Psoas muscle (tissue), 8 donors: ENCODE results near the gene ENDOU. TPM values are rescaled to one million over a fixed set of nuclear protein-coding genes. Genes with fewer than 3 reads are reported as not detected.

Source experiments
- ATAC-seq, 4 donors: fragments of 200-7000 bp; cut with Tn5 transposase; one replicate each; pipeline ENCODE4 v1.9.1; 2020; ENCODE audit warnings: moderate library complexity in 3 of 4, mild to moderate bottlenecking in 2 of 4
- DNase-seq, 2 donors: peaks; one replicate each; pipeline ENCODE4 v3.0.0-alpha.2; 2020
- H3K27ac ChIP-seq: fragments of 200-600 bp; one replicate; pipeline ENCODE4 v1.8.0; 2022
- H3K27me3 ChIP-seq, 3 donors: fragments of 200-600 bp in 1 of 3; one replicate each; pipeline versions ENCODE4 v1.6.1 to v1.8.0; 2013 to 2022; ENCODE audit warnings: low read length in 2 of 3, mild to moderate bottlenecking in 2 of 3, moderate library complexity in 1 of 3; ENCODE audit not compliant: insufficient read depth in 3 of 3
- H3K36me3 ChIP-seq, 2 donors: fragments of 200-600 bp in 1 of 2; one replicate each; pipeline versions ENCODE4 v1.6.1 to v1.8.0; 2013 to 2022; ENCODE audit warnings: low read depth in 1 of 2, mild to moderate bottlenecking in 1 of 2, moderate library complexity in 1 of 2; ENCODE audit not compliant: insufficient read depth in 1 of 2
- H3K4me1 ChIP-seq: fragments of 200-600 bp; one replicate; pipeline ENCODE4 v1.8.0; 2022
- H3K4me3 ChIP-seq: fragments of 200-600 bp; one replicate; pipeline ENCODE4 v1.8.0; 2022; ENCODE audit warnings: mild to moderate bottlenecking
- H3K9me3 ChIP-seq: fragments of 200-600 bp; one replicate; pipeline ENCODE4 v1.8.0; 2022
- WGBS, 3 donors: extraction: QIAGEN DNeasy Blood & Tissue Kit; methylation state at CpG; one replicate each; pipeline versions ENCODE4 v1.1.6 to v1.1.7; 2013; 5-methylcytosine and 5-hydroxymethylcytosine counted together
- intact Hi-C, 2 donors: fragments of 100-400 bp; cut with DNase I; formaldehyde crosslinking; loops; one replicate each; pipeline versions ENCODE4 v1.11.0 to v1.14.2; 2022
- polyA plus RNA-seq, 3 donors: library from polyadenylated mRNA; stranded (reverse); fragments of 200-250 nt; gene quantifications; one replicate each; pipeline ENCODE4 v1.2.3, GENCODE V29; 2013
- total RNA-seq, 4 donors: library from RNA; stranded (reverse); fragmentation: NEBNext Ultra II Directional in 2 of 4; extraction: Animal tissue kit (Norgen Biotek cat#: 25700) in 2 of 4; gene quantifications; one replicate each; pipeline versions ENCODE4 v1.2.1 to v1.2.4, GENCODE V29; 2021 to 2023
- TF ChIP-seq, protein P1 (sequence below): fragments of 200-600 bp; IDR thresholded peaks from one replicate; pipeline ENCODE4 v1.8.0; 2022; ENCODE audit warnings: antibody characterized with exemption
- donor health status: healthy with polysubstance abuse.
- donor health status: DM: no; HTN: no; CAD: no; lungs with moderate emphysema.
- donor health status: Bipolar disorder and iron deficiency.
- donor health status: healthy.
- donor health status: DM: yes; HTN: yes; CAD: no.
- donor health status: DM: no; HTN: no; CAD: no.
- donor health status: DM: no; HTN: no; CAD: no.
- donor health status: DM: yes; HTN: yes; CAD: no.

Gene ENDOU
- total and polyA plus RNA-seq, 7 donors: 0.13 to 0.82 (median 0.20) TPM; not detected in 3

GRCh38 chr12:47748507-47748828 is 23.2 kb upstream of the ENDOU start:
- no peaks in the 10 kb centered on the region for H3K9me3 ChIP-seq
- 81 to 92% (median 86%) methylated on average over 1 of the region's 1 CpG for WGBS, 3 donors
- H3K4me3 ChIP-seq: no peak overlapping the region
- H3K4me1 ChIP-seq: peaks cover 15% of the 10 kb centered on the region
- ATAC-seq: no peak
- TF ChIP-seq, protein P1, sequence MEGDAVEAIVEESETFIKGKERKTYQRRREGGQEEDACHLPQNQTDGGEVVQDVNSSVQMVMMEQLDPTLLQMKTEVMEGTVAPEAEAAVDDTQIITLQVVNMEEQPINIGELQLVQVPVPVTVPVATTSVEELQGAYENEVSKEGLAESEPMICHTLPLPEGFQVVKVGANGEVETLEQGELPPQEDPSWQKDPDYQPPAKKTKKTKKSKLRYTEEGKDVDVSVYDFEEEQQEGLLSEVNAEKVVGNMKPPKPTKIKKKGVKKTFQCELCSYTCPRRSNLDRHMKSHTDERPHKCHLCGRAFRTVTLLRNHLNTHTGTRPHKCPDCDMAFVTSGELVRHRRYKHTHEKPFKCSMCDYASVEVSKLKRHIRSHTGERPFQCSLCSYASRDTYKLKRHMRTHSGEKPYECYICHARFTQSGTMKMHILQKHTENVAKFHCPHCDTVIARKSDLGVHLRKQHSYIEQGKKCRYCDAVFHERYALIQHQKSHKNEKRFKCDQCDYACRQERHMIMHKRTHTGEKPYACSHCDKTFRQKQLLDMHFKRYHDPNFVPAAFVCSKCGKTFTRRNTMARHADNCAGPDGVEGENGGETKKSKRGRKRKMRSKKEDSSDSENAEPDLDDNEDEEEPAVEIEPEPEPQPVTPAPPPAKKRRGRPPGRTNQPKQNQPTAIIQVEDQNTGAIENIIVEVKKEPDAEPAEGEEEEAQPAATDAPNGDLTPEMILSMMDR: no peak
- intact Hi-C loops: no loop called here
- peaks cover 0 to 3% of the 10 kb centered on the region in 2 donors for H3K36me3 ChIP-seq
- no peaks in the 10 kb centered on the region for H3K27me3 ChIP-seq
- no peak for DNase-seq
- no peak overlapping the region for H3K27ac ChIP-seq

GRCh38 chr12:47747596-47748506 is 22.6 kb upstream of the ENDOU start:
- ATAC-seq (no peak), DNase-seq (no peak)
- Histone ChIP-seq H3K9me3 (no peaks in the 10 kb centered on the region), H3K4me3 (no peak overlapping the region), H3K27me3 (no peaks in the 10 kb centered on the region), H3K36me3 (peaks cover 0 to 3% of the 10 kb centered on the region in 2 donors), H3K27ac (no peak overlapping the region), H3K4me1 (peaks cover 8% of the 10 kb centered on the region)
- WGBS, 3 donors: 89 to 92% (median 90%) methylated on average over 14 of the region's 14 CpGs
- intact Hi-C loops: no loop called here
- TF ChIP-seq, protein P1: no peak

DNA sequence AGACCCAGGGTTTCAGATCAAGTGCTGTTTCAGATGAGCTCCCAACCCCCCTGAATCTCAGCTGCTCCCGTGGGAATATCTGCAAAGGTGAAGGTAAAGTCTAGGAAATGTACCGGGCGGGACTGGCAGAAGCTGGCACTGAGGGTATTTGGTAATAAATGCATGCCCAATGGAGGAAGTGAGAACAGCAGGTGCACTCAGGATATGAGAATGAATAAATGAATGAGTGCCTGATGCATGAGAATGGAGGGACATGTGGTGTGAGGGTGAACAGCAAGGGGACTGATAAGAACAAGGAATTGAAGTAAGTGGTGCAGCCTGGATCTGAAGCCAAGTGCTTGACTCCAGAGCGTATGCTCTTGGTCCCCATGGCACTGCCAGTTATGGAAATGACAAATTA is 21.8 kb upstream of the ENDOU start:
- intact Hi-C loops: no loop called here
- H3K4me3 ChIP-seq: no peak overlapping the region
- no peak overlapping the region for H3K27ac ChIP-seq
- peaks cover 1% of the 10 kb centered on the region for H3K4me1 ChIP-seq
- no peaks in the 10 kb centered on the region for H3K27me3 ChIP-seq
- peaks cover 0 to 3% of the 10 kb centered on the region in 2 donors for H3K36me3 ChIP-seq
- no peaks in the 10 kb centered on the region for H3K9me3 ChIP-seq
- 86 to 93% (median 90%) methylated on average over 4 of the region's 4 CpGs for WGBS, 3 donors
- ATAC-seq: no peak
- TF ChIP-seq, protein P1: no peak
- DNase-seq: no peak

DNA sequence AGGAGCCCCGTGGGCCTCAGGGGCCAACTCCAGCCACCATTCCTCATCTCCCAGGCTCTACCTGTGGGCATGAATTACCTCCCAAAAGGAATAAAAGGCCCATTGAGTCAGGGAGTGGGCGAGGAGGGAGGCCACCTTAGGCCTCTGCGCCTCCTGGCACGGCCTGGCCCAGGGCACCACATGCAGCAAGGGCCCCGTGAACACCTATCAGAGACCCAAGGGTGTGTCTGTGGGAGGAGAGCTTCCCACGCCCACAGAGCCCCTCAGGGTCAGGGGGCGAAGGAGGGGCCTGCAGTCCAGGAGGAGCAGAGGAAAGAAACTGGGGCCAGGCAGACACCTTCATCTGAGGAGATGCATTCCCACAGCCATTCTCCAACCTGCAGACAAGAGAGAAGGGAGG is 21.2 kb upstream of the ENDOU start:
- H3K27me3 ChIP-seq: no peaks in the 10 kb centered on the region
- no peaks in the 10 kb centered on the region for H3K9me3 ChIP-seq
- DNase-seq (no peak), ATAC-seq (no peak)
- peaks cover 0 to 3% of the 10 kb centered on the region in 2 donors for H3K36me3 ChIP-seq
- intact Hi-C loops: no loop called here
- no peaks in the 10 kb centered on the region for H3K4me1 ChIP-seq
- 86 to 89% (median 88%) methylated on average over 7 of the region's 7 CpGs for whole genome bisulfite sequencing, 3 donors
- H3K4me3 ChIP-seq: no peak overlapping the region
- H3K27ac ChIP-seq: no peak overlapping the region
- TF ChIP-seq, protein P1: no peak

DNA sequence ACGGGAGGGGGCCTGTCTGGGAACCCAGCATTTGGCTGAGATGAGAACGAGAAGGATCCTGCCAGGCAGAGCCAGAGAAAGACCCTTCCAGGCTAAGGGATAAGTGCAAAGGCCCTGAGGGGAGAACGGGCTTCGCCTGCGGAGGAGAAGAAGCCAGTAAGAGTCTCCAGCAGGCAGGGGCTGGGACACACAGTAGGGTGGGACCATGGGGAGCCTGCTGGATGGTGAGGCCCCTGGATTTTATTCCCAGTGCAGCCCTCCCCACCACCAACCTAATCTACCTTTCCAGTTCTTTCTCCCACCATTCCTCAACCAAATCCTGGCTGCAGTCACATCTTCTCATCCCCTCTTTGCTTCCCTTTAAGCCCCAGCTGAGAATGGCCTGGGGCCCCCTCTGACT is 20.8 kb upstream of the ENDOU start:
- peaks cover 0 to 3% of the 10 kb centered on the region in 2 donors for H3K36me3 ChIP-seq
- no peaks in the 10 kb centered on the region for H3K9me3 ChIP-seq
- H3K27ac ChIP-seq: no peak overlapping the region
- DNase-seq: no peak
- H3K4me1 ChIP-seq: no peaks in the 10 kb centered on the region
- ATAC-seq: no peak
- no peak overlapping the region for H3K4me3 ChIP-seq
- TF ChIP-seq, protein P1: no peak
- intact Hi-C loops: no loop called here
- 92 to 97% (median 96%) methylated on average over 4 to 5 of the region's 5 CpGs for WGBS, 3 donors
- no peaks in the 10 kb centered on the region for H3K27me3 ChIP-seq
